Measurements from ENCODE around the gene SUN1. TPM values are rescaled to one million over a fixed set of nuclear protein-coding genes. Genes with fewer than 3 reads are reported as not detected.

SUN1 gene
- total and polyA plus RNA-seq, 2 donors (not counting 3 experiments of a cell fraction or from before 2014, with no cell fraction given): 158 to 410 TPM

DNA sequence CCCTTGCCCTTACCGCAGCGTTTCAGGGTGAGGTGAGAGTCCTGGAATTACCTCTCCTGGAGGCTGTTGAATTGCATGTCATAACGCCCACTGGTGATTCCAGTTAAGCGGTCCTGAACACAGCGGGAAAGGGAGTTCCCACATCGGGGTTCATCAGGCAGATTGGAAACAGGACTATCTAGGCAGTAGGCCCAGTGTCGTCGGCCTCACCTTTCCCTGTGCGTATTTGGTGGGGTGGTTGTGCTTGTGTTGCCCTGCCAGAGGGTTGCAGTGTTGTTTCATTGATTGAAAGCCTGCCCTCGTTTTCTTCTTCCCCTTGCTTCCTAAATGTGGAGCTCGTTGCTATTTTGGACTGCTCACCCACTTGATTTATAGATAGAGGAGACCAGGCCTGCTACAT is 10.6 kb upstream of the SUN1 start:
- Histone ChIP-seq H3K79me2 (ENCODE audit: control insufficient read depth, insufficient read depth, low read length) (peaks cover 88% of the 10 kb centered on the region), H3K4me2 (ENCODE audit: insufficient read depth, low read length) (no peak overlapping the region), H3K9me3 (replicated peaks; ENCODE audit: control insufficient read depth, insufficient read depth, low read length) (no peaks in the 10 kb centered on the region), H3K4me1 (ENCODE audit: control insufficient read depth, extremely low read depth, insufficient read depth, low read length) (peaks cover 6% of the 10 kb centered on the region), H3K27me3 (ENCODE audit: control insufficient read depth in 2 of 2, insufficient read depth in 2 of 2, low read length in 2 of 2) (no peaks in the 10 kb centered on the region), H3K4me3 (replicated peaks in 1 of 3; ENCODE audit: insufficient read depth in 1 of 3, low read depth in 1 of 3, low read length in 3 of 3) (no peak overlapping the region), H3K9ac (replicated peaks; ENCODE audit: extremely low read depth, insufficient read depth, low read length) (no peak overlapping the region), H3K27ac (ENCODE audit: insufficient read depth, low read depth, low read length) (no peak overlapping the region), H4K20me1 (replicated peaks; ENCODE audit: control insufficient read depth, extremely low read depth, insufficient read depth, low read length) (no peaks in the 10 kb centered on the region), H2AFZ (ENCODE audit: low read depth, low read length) (no peak overlapping the region), H3K36me3 (ENCODE audit: control insufficient read depth in 2 of 2, extremely low read depth in 1 of 2, insufficient read depth in 2 of 2, low read length in 2 of 2) (peaks cover 0 to 2% of the 10 kb centered on the region in 2 experiments), H3K9me1 (replicated peaks; ENCODE audit: control insufficient read depth, extremely low read depth, insufficient read depth, low read length) (no peaks in the 10 kb centered on the region)
- DNase-seq (ENCODE audit: low read depth, low spot score) (no peak), FAIRE-seq (no peak)
- dilution Hi-C loops (cut with MboI; ENCODE audit: extremely low pct_ligation_motif_present, low sequenced_read_pairs) (no loop called here), intact Hi-C loops (cut with micrococcal nuclease) (no loop called here)
- ChIA-PET POLR2A (no interaction called here), CTCF (interaction anchor here (1.3 kb wide), 1 partner anchor 9 kb away, joined by 4 read pairs; no protein-coding TSS in a partner anchor)
- no TSS peak for BruUV-seq (replicated peaks)
- TF ChIP-seq FOS (IDR thresholded peaks at IDR 0.05; ENCODE audit: borderline replicate concordance, insufficient read depth, low read length) (no peak), GATA2 (IDR thresholded peaks at IDR 0.05; ENCODE audit: insufficient read depth, insufficient read length, low read depth, low read length) (no peak), POLR2A (IDR thresholded peaks at IDR 0.05; ENCODE audit: low read depth, low read length) (no peak), EZH2 (IDR thresholded peaks at IDR 0.05; ENCODE audit: borderline replicate concordance, low read depth, low read length, severe bottlenecking) (no peak)
- TF ChIP-seq, protein P1, sequence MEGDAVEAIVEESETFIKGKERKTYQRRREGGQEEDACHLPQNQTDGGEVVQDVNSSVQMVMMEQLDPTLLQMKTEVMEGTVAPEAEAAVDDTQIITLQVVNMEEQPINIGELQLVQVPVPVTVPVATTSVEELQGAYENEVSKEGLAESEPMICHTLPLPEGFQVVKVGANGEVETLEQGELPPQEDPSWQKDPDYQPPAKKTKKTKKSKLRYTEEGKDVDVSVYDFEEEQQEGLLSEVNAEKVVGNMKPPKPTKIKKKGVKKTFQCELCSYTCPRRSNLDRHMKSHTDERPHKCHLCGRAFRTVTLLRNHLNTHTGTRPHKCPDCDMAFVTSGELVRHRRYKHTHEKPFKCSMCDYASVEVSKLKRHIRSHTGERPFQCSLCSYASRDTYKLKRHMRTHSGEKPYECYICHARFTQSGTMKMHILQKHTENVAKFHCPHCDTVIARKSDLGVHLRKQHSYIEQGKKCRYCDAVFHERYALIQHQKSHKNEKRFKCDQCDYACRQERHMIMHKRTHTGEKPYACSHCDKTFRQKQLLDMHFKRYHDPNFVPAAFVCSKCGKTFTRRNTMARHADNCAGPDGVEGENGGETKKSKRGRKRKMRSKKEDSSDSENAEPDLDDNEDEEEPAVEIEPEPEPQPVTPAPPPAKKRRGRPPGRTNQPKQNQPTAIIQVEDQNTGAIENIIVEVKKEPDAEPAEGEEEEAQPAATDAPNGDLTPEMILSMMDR (IDR thresholded peaks at IDR 0.05; ENCODE audit: extremely low read depth in 1 of 2, insufficient read depth in 1 of 2, low read depth in 1 of 2, low read length in 2 of 2): no peak
- TF ChIP-seq, protein P2, sequence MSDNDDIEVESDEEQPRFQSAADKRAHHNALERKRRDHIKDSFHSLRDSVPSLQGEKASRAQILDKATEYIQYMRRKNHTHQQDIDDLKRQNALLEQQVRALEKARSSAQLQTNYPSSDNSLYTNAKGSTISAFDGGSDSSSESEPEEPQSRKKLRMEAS (IDR thresholded peaks at IDR 0.05; ENCODE audit: insufficient read depth, insufficient read length): no peak

Measured in endothelial cell of umbilical vein (primary cell).